Left lung (tissue), 10 donors: ENCODE data around the gene TMA16. TPM values are rescaled to one million over a fixed set of nuclear protein-coding genes. Genes with fewer than 3 reads are reported as not detected.

Experiments
- ATAC-seq: fragments of 200-7000 bp; cut with Tn5 transposase; one replicate; pipeline ENCODE4 v1.9.1; 2020; ENCODE audit warnings: moderate library complexity
- DNase-seq, 4 donors: peaks; one replicate each; pipeline ENCODE4 v3.0.0-alpha.2; 2013 to 2020
- H3K27ac ChIP-seq, 2 donors: fragments of 200-600 bp; sonication (generic) in 1 of 2; one replicate each; pipeline versions ENCODE4 v1.5.0 to v1.8.0; 2020 to 2021
- H3K27me3 ChIP-seq, 2 donors: fragments of 200-600 bp; sonication (generic) in 1 of 2; one replicate each; pipeline versions ENCODE4 v1.5.0 to v1.8.0; 2020 to 2021
- H3K36me3 ChIP-seq, 2 donors: fragments of 200-600 bp; sonication (generic) in 1 of 2; one replicate each; pipeline versions ENCODE4 v1.5.0 to v1.8.0; 2020 to 2021
- H3K4me1 ChIP-seq, 2 donors: fragments of 200-600 bp; one replicate each; pipeline ENCODE4 v1.8.0; 2021
- H3K4me3 ChIP-seq, 2 donors: fragments of 200-600 bp; sonication (generic) in 1 of 2; one replicate each; pipeline versions ENCODE4 v1.5.0 to v1.8.0; 2020 to 2021; ENCODE audit warnings: mild to moderate bottlenecking in 1 of 2
- H3K9me3 ChIP-seq, 2 donors: fragments of 200-600 bp; sonication (generic) in 1 of 2; one replicate each; pipeline versions ENCODE4 v1.5.0 to v1.8.0; 2020 to 2021
- intact Hi-C, 2 donors: fragments of 100-400 bp; cut with DNase I; formaldehyde crosslinking; loops; one replicate each; pipeline versions ENCODE4 v1.11.2 to v1.14.2; 2022
- polyA plus RNA-seq, 6 donors: library from polyadenylated mRNA; unstranded; fragments of 120-200 nt; gene quantifications; one replicate each; pipeline ENCODE4 v1.2.1, GENCODE V29; 2013; ENCODE audit not compliant: insufficient read length in 6 of 6
- total RNA-seq, 2 donors: library from RNA; stranded (reverse); fragmentation: NEBNext Ultra II Directional; extraction: Animal tissue kit (Norgen Biotek cat#: 25700); gene quantifications; one replicate each; pipeline ENCODE4 v1.2.1, GENCODE V29; 2021
- TF ChIP-seq, protein P1 (sequence below), 2 donors: fragments of 200-600 bp; sonication (generic) in 1 of 2; IDR thresholded peaks; one replicate each; pipeline versions ENCODE4 v1.5.0 to v1.8.0; 2021; ENCODE audit warnings: antibody characterized with exemption in 2 of 2
- donor health status: DM: no; HTN: yes; CAD: no.
- donor health status: DM: no; HTN: no; CAD: no.

TMA16 gene
- total and polyA plus RNA-seq, 8 donors: 18.9 to 37.2 (median 33.9) TPM

DNA sequence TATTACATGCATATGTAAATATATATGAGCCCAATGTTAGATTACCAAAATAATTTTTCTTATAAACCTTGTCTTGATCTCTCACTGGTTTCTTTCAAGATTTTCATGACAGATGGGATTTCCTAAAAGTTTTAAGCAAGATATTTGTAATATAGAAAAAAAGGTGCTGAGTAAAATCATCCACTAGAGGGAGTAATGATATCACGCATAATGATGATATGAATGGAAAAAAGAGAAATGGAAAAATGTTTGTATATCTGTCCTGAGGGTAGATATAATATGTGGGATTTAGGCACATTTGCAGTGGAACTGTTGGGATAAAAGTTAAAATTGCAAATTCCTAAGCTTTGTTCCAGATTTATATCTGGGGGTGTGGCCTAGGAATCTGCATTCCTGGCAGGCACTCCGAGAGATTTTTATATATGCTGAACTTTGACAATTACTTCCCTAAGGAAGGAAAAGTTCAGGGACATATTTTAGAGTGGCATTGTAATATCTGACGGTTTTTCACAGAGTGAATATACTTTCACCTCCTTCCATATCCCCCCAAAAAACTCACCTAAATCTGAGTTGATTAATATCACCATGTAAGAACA lies 60.5 kb downstream of the TMA16 start:
- ATAC-seq (peak; percentile 30), DNase-seq (no peak)
- TF ChIP-seq, protein P1, sequence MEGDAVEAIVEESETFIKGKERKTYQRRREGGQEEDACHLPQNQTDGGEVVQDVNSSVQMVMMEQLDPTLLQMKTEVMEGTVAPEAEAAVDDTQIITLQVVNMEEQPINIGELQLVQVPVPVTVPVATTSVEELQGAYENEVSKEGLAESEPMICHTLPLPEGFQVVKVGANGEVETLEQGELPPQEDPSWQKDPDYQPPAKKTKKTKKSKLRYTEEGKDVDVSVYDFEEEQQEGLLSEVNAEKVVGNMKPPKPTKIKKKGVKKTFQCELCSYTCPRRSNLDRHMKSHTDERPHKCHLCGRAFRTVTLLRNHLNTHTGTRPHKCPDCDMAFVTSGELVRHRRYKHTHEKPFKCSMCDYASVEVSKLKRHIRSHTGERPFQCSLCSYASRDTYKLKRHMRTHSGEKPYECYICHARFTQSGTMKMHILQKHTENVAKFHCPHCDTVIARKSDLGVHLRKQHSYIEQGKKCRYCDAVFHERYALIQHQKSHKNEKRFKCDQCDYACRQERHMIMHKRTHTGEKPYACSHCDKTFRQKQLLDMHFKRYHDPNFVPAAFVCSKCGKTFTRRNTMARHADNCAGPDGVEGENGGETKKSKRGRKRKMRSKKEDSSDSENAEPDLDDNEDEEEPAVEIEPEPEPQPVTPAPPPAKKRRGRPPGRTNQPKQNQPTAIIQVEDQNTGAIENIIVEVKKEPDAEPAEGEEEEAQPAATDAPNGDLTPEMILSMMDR (IDR thresholded peaks at IDR 0.05): peak; percentile 47 to 73
- intact Hi-C loops: loop anchor here in 1 of 2 donors (10.0 kb wide), 1 partner anchor 130 kb away; no protein-coding TSS in a partner anchor
- Histone ChIP-seq H3K27ac (no peak overlapping the region), H3K4me1 (peaks cover 4 to 41% of the 10 kb centered on the region in 2 donors), H3K9me3 (no peaks in the 10 kb centered on the region), H3K27me3 (no peaks in the 10 kb centered on the region), H3K4me3 (no peak overlapping the region), H3K36me3 (no peaks in the 10 kb centered on the region)

DNA sequence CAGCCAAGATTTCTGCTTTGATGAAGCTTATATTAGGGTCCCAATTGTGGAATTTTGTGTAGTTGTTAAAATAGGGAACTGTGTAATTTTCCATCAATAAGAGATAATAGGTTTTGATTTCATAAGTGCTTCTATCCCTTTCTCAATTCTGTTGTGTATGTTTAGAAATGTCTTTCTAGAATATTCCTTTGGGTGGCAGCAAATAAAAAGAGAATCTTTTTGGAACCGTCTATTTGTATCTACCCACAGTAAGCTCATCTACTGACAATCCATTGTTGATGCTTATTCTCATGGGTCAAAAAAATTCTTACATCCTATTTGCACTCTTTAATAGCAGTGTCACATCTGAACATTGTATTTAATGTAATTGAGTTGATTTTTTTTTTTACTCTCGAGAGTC lies 61.7 kb downstream of the TMA16 start:
- no peak for ATAC-seq
- intact Hi-C loops: loop anchor here in 1 of 2 donors (10.0 kb wide), 1 partner anchor 129 kb away; no protein-coding TSS in a partner anchor
- Histone ChIP-seq H3K27me3 (no peaks in the 10 kb centered on the region), H3K4me1 (peaks cover 4 to 37% of the 10 kb centered on the region in 2 donors), H3K36me3 (no peaks in the 10 kb centered on the region), H3K4me3 (no peak overlapping the region), H3K9me3 (no peaks in the 10 kb centered on the region), H3K27ac (no peak overlapping the region)
- TF ChIP-seq, protein P1 (IDR thresholded peaks at IDR 0.05): no peak
- no peak for DNase-seq

DNA sequence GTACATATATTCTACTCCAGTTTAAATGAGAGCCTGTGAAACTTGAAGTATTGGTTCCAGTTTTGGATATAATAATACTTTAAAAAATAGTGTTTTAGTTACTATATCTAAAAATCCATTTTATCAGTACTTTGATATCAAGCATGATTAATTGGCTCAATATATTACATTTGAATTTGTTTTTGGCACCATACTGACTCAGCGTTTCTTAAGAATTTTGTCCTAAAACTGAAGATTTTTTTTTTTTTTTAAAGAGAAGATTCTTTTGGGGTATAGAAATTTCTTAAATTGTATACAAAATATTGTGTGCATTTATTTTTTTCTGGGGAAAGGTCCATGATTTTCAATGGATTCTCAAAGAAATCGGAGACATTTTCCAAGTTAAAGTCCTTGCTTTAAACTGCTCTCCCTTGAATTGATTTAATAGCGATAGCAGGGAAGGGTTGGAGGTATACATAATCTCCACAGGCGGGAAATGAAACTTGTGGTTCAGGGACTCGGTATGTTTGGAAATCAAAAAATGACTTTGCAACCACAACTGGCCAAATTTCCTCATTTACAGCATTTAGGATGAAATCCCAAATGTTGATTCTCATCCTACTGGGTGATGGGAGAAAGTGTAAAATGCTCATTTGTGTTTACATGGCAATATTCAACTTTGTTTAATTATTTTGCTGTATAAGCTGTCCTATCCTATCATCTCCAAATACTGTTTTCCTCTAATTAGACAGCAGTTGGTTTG lies 62.3 kb downstream of the TMA16 start:
- H3K4me3 ChIP-seq: no peak overlapping the region
- no peak for DNase-seq
- H3K27me3 ChIP-seq: no peaks in the 10 kb centered on the region
- no peaks in the 10 kb centered on the region for H3K9me3 ChIP-seq
- H3K4me1 ChIP-seq: peaks cover 4 to 37% of the 10 kb centered on the region in 2 donors
- ATAC-seq: no peak
- H3K27ac ChIP-seq: no peak overlapping the region
- TF ChIP-seq, protein P1 (IDR thresholded peaks at IDR 0.05): no peak
- H3K36me3 ChIP-seq: no peaks in the 10 kb centered on the region
- intact Hi-C loops: loop anchor here in 1 of 2 donors (10.0 kb wide), 1 partner anchor 128 kb away; no protein-coding TSS in a partner anchor

DNA sequence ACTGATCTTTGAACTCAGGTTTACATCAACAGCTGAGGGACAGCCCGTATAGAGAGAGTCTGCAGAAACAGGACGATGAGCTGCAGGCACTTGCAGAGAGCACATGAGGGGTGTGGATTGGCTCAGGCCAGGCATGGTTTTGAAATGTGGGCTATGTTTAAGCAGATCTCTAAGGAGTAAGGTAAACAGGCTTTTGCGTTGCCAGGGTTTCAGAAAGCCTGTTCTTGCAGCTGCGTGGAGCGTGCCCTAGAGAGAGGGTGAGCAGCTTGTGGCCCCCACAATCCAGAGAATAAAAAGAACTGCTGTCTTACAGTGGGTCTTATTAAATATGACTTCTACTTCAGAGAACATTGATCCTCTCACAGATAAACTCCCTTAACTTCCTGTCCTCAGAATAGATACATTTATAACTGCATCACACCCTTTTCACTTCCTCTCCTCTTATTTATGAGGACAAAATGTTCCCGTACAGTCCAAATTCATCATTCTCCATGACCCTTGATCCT lies 64.1 kb downstream of the TMA16 start:
- H3K27ac ChIP-seq: peak overlapping the region in 1 of 2 donors; percentile 63
- no peaks in the 10 kb centered on the region for H3K9me3 ChIP-seq
- H3K36me3 ChIP-seq: no peaks in the 10 kb centered on the region
- TF ChIP-seq, protein P1 (IDR thresholded peaks at IDR 0.05): no peak
- no peak overlapping the region for H3K4me3 ChIP-seq
- ATAC-seq (peak; percentile 62), DNase-seq (peak in 1 of 4 donors; percentile 38)
- no peaks in the 10 kb centered on the region for H3K27me3 ChIP-seq
- H3K4me1 ChIP-seq: peaks cover 4 to 37% of the 10 kb centered on the region in 2 donors
- intact Hi-C loops: loop anchor here in 1 of 2 donors (10.0 kb wide), 1 partner anchor 126 kb away; no protein-coding TSS in a partner anchor

DNA sequence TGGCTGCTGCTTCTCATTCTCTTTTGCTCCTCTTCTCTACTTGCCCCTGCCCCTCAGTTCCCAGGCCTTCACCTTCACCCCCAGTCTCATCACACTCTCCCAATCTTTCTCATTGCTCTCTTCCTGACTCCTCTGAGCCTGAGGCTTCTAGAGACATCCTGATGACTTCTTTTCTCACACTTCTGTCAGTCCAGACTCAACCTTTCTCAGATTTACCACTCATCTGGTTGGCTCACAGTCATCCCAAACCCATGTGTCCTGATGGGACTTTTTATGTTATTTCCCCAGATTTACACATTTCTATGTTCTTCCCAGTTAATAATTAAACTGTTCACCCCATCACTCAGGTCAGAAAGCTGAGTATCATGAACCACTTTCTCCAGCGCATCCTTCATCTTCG lies 68.0 kb downstream of the TMA16 start:
- intact Hi-C loops: no loop called here
- peaks cover 4 to 16% of the 10 kb centered on the region in 2 donors for H3K4me1 ChIP-seq
- no peak overlapping the region for H3K4me3 ChIP-seq
- ATAC-seq (no peak), DNase-seq (no peak)
- H3K27me3 ChIP-seq: no peaks in the 10 kb centered on the region
- TF ChIP-seq, protein P1 (IDR thresholded peaks at IDR 0.05): no peak
- no peaks in the 10 kb centered on the region for H3K9me3 ChIP-seq
- H3K27ac ChIP-seq: no peak overlapping the region
- H3K36me3 ChIP-seq: no peaks in the 10 kb centered on the region
